Left renal cortex interstitium (tissue), 4 donors: ENCODE data around the gene SH3D19. TPM values are rescaled to one million over a fixed set of nuclear protein-coding genes. Genes with fewer than 3 reads are reported as not detected.
"Not testable (repeated sequence)": the region's sequence is repeated elsewhere in the genome, so short reads cannot be mapped to it uniquely, and the experiment has no call there.

Experiments used
- DNase-seq, 4 donors: peaks; one replicate each; pipeline ENCODE4 v3.0.0-alpha.2; 2013; ENCODE audit warnings: low read depth in 4 of 4, low spot score in 2 of 4, missing footprints in 1 of 4
- polyA plus RNA-seq, 4 donors: library from polyadenylated mRNA; unstranded; fragments of 120-200 nt; gene quantifications; one replicate each; pipeline ENCODE4 v1.2.1, GENCODE V29; 2013; ENCODE audit not compliant: insufficient read length in 4 of 4

SH3D19 gene
- polyA plus RNA-seq, 4 donors, result 25.3 to 34.8 (median 27.7) TPM

DNA sequence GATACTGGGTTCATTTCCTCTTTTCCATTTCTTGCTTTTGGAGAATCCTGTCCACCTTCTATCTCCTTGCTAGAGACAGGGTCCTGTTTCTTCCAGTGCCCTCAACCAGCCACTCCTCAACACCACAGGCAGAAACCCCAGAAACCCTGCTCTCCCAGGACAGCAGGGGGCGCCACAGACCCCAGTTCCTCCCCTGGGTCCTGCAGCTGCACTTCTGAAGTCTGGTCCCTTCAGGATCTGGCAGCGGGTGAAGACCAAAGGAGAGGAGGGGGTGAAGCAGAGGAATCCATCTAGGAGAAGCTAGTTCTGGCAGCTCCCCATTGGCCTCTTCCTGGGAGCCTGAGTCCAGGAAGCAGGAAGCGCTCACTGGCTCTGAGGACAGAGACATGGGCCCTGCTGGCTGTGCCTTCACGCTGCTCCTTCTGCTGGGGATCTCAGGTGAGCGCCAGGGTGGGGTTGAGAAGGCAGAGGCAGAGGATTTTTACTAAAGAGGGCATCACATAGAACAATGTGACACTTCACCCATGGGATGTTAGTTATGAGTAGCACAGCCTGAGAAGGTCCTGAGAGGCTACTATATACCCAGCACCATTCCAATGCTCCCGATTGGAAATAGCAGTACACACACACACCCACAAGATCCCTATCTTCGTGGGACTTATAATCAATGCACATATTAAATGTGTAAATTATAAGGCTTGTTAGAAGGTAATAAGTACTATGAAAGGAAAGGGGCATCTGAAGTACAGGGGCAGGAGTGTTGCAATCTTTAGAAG, 48.4 kb downstream of the SH3D19 start, which contains the start of gene PRSS48:
TSS of gene PRSS48 (plus strand) at position 375 of the 776 bp plus-strand sequence. CDS start at position 387, 12 bp downstream.
- DNase-seq, result peak; percentile 3 to 38 (median 12)

DNA sequence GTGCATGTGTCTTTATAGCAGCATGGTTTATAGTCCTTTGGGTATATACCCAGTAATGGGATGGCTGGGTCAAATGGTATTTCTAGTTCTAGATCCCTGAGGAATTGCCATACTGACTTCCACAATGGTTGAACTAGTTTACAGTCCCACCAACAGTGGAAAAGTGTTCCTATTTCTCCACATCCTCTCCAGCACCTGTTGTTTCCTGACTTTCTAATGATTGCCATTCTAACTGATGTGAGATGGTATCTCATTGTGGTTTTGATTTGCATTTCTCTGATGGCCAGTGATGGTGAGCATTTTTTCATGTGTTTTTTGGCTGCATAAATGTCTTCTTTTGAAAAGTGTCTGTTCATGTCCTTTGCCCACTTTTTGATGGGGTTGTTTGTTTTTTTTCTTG, 56.5 kb downstream of the SH3D19 start:
- not testable (repeated sequence) for DNase-seq

DNA sequence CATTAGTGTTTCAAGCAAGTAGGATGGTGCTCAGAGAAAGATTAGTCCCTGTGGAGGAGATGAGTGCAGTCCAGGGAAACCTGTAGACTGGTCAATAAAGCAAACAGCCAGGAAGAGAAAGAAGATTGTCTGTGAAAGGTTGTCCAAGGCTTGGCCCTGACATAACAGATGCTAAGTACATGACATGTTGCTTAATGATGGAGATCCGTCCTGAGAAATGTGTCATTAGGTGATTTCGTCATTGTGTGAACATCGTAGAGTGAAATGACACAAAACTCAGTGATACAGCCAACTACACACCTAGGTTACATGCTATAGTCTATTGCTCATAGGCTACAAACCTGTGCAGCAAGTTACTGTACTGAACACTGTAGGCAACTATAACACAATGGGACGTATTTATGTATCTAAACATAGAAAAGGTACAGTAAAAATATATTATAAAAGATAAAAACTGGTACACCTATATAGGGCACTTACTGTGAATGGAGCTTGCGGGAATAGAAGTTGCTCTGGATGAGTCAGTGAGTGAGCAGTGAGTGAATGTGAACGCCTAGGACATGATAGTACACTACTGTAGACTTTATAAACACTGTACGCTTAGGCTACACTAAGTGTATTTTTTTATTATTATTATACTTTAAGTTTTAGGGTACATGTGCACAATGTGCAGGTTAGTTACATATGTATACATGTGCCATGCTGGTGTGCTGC, 57.4 kb downstream of the SH3D19 start:
- DNase-seq, result no peak

DNA sequence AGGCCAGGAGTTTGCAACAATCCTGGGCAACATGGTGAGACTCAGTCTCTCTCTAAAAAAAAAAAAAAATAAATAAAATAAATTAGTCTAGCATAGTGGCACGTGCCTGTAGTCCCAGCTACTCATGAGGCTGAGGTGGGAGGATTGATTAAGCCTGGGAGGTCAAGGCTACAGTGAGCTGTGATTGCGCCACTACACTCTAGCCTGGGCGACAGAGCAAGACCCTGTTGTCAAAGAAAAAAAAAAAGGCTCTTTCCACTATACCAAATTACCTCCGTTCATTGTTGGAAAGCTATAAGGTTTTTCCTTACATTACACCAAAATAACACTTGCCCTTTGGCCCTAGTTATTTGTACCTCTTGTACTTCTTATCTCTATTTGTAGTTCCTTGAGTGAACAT, 58.3 kb downstream of the SH3D19 start:
- no peak for DNase-seq

DNA sequence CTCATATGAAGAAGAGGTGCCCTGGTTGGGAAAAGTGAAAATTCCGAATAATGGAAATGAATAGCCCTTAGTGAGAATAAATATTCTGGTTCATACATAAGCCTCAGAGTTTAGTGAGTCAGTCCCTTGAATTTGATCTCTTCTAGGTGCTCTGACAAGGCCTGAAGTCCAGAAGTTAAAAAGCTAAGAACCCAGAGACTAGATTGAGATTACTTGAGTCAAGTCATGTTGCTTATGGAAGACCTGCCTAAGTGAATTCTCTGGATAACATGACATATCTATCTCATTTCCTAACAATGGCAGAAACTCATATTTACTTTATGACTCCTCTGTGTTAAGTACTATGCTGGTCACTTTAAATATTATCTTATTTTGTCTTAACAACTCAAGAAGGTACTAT, 58.9 kb downstream of the SH3D19 start:
- no peak for DNase-seq

DNA sequence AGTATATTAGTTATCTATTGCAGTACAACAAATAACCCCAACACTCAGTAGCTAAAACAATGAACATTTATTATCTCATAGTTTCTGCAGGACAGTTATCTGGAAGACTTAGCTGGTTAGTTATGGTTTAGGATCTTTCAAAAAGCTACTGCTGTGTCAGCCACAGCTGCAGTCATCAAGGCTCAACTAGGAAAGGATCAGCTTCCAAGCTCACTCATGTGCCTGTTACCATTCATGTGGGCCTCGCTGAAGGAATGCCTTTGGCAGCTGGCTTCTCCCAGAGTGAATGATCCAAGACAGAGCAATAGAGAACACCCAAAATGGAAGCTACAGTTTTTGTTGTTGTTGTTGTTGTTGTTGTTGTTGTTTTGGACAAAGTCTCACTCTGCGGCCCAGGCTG, 62.0 kb downstream of the SH3D19 start:
- DNase-seq, result no peak

DNA sequence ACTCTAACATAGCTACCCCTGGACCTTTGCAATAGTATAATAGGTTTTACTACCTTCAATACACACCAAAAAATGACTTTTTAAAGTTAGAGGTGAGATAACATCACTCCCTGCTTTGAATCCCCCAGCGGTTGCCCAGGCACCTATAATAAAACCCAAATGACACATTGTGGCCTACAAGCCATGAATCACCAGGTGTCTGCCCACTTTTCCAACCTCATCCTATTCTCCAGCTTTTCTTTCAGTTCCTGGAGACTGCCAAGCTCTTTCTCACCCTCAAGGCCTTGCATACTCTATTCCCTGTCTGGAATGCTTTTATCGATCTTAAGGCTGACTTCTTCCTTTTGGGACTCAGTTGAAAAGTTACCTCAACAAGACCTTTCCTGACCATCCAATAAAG, 64.9 kb downstream of the SH3D19 start:
- no peak for DNase-seq

DNA sequence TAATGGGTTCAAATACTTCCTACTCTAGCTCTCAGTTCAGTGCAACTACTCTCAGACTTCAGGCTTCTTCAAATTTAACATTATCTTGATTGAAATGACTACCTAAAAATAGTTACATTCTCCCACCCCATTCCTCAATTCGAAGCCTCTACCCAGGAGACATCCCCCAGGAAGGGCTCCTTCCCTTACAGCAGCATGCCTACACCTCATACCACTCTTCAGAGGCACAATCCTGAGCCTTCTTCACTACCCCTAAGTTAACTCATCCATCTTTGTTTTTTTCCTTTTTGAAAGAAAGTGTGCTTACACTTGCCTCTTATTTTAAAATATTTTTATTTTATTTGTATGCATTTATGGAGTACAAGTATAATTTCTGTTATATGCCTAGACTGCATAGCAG, 65.7 kb downstream of the SH3D19 start:
- DNase-seq, result no peak

DNA sequence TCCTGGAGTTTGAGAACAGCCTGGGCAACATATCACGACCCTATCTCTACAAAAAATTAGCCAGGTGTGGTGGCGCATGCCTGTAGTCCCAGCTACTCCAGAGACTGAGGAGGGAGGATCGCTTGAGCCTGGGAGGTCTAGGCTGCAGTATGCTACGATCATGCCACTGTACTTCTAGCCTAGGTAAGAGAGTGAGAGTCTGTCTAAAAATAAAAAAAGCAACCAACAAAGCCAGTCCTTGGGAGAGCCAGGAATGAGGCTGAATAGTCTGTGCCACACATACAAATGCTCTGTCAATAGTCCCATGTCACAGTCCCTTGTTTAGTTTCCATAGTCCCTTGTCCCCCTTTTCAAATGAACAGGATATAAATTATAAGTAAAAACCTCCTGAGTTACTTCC, 67.7 kb downstream of the SH3D19 start:
- DNase-seq, result no peak

DNA sequence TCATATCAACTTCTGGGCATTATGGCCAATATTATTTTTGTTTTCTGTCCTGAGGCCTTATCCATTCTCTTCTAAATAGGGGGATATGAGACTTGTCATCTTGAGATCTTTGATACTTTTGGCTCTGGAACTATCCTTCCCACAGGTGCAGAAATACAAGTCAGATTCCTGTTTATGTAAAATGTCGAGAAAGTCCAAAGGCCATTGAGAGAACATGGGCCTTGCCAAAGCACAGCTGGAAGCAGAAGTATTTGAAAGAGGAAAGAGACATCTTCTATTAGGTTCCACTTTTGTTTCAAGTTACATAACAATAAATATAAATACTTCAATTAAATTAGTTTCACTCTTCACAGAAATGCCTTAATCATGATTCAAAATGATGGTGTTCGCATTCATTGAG, 69.3 kb downstream of the SH3D19 start:
- DNase-seq, result no peak

DNA sequence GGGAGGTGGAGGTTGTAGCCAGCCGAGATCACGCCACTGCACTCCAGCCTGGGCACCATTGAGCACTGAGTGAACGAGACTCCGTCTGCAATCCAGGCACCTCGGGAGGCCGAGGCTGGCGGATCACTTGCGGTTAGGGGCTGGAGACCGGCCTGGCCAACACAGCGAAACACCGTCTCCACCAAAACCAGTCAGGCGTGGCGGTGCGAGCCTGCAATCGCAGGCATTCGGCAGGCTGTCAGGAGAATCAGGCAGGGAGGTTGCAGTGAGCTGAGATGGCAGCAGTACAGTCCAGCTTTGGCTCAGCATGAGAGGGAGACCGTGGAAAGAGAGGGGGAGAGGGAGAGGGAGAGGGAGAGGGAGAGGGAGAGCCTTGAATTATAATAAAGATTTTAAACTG, 69.7 kb downstream of the SH3D19 start:
- DNase-seq, result not testable (repeated sequence)

DNA sequence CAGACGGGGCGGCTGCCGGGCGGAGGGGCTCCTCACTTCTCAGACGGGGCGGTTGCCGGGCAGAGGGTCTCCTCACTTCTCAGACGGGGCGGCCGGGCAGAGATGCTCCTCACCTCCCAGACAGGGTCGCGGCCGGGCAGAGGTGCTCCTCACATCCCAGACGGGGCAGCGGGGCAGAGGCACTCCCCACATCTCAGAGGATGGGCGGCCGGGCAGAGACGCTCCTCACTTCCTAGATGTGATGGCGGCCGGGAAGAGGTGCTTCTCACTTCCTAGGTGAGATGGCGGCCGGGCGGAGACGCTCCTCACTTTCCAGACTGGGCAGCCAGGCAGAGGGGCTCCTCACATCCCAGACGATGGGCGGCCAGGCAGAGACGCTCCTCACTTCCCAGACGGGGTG, 70.2 kb downstream of the SH3D19 start:
- not testable (repeated sequence) for DNase-seq

DNA sequence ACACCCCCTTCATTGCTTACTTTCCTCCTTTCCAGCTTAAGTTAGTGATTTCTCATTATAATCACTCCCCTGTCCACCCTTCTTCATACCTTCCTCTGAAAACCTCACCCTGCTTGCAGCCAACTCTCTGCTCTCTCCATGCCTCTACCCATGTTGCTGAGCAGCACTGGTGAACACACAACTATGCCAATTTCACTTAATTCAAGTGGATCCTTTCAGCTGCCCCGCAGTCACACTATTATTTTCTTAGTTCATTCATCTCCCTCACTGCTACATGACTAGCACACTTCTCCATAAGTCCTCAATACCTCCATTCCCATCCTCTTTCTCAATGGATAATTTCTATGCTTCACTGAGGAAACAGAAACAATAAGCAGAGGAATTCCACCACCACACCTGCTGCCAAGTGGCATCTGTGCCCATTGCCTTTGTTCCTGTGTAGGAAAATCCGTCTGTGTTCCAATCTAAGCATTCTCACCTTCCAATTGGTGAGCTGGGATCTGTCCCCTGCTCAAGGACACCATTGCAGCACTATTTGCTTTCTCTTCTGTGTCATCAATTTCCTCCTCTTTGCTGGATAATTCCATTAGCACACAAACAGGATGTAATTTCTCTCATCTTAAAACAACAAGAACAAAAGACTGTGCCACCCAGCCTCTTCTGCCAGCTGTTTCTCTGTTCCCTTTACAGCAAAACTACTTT, 73.7 kb downstream of the SH3D19 start:
- no peak for DNase-seq

DNA sequence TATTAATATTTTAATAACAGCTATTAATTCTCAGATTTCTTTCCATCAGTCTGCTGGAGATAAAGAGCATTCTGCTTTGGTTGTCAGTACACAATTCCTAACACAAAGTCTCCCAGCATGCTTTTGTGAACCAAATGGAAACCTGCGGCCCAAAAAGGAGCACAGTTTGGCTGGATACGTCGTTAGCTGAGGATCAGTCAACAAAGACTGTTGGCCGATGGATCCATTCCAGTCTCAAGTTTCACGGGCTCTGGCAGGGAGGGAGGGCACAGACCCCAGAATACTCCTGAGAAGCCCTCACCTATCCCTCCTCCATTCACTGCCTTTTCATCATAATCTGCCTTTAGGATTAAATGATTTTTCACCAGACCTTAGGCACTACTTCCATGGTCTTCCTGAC, 74.7 kb downstream of the SH3D19 start:
- DNase-seq, result no peak

DNA sequence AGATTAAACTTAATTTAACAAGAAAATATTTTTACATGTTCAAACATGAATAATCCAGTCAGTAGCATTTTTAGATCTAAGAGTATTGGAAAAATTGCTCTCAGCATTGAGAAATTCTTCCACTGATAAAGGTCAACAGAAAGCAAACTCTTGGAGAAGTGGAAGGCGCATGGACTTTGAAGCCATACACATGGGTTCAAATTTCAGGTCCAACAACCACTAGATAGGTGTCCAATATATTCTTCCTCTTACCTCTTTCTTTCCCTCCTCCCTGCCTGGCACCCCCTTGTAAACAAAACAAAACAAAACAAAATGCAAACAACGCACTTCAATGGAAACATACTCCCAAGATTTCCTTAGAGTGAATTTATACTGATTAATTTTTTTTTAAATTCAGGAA, 76.9 kb downstream of the SH3D19 start:
- no peak for DNase-seq

DNA sequence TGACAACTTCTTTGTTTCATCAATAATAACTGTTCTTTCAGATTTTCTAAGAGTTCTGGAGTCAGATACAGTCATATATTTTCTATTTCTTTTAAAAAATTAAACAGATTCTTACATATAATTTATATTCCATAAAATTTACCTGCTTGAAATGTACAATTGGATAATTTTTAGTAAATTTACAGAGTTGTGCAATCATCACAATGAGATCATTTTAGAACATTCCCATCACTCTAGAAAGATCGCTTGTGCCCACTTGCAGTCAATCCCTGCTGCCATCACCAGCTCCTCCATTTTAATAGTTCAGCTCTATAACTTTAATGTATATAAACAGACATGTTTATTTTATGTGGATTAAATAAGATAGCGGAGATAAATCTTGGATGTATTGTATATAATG, 78.0 kb downstream of the SH3D19 start:
- DNase-seq, result no peak

DNA sequence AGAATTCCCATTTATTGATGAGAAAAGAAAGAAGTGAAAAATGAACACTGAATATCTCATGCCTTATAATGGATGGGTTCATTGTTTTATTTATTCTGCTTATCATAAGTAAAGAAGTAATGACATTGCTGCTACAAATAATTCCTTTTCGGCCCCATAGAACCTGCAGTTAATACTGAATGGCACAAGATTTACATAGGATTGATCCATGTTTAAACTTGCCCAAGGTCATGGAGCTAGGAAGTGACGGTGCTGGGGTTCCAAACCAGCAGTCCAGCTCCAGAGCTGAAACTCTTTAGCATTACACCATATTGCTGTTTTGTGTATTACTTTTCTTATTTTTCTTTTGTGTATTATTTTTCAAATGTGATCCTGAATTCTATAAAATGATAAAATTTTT, 78.7 kb downstream of the SH3D19 start:
- no peak for DNase-seq

DNA sequence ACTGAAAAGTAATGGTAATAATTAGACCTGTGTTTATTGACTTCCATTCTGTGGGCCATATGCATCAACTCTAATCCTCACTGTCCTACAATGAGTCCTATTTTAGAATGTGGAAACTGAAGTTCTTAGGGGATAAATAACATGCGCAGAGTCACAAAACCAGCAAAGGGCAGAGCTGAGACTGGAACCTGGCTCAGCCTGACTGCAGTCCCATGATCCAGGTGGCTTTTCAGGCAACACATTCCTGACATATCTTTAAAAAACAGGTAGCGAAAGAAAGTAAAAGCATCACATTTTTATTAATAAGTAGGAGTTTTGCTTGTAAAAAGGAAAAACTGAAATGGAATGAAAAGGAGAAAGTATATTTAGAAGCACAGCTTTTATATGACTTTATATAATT, 83.1 kb downstream of the SH3D19 start:
- no peak for DNase-seq

DNA sequence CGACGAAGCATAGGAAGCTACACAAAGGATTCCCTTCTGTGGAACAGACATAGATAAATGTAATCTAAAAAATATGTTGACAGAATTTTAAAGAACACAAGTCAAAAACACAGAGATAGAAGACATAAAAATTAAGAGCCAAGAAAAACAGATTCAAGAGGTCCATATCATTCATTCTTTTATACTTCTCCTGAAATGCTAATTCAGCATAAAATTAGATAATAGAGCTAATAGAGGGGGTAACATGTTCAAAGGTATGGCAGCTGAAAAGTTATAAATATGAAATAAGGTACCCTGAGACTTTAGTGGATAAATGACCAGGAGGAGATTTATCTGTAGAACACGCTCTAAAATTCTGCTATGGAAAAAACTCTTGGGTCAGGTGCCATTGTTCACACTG, 85.8 kb downstream of the SH3D19 start:
- DNase-seq, result no peak

DNA sequence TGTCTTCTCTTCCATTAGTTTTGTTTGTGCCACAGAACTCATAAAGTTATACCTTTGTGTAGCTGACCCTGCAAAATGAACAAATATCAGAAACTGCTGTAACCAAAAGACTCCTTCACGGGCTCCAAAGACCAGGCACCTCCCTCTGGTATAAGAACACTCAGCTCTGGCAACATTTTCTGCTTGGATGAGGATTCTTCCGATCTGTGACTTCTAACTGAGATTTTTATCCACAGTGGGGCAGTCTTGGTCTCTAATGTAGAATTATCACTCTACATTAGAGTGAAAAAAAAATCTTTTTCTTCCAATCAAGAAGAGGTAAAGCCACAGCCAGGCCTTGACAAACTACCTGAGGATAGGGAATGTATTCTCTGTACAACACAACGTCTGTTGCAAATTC, 86.9 kb downstream of the SH3D19 start:
- DNase-seq, result no peak

DNA sequence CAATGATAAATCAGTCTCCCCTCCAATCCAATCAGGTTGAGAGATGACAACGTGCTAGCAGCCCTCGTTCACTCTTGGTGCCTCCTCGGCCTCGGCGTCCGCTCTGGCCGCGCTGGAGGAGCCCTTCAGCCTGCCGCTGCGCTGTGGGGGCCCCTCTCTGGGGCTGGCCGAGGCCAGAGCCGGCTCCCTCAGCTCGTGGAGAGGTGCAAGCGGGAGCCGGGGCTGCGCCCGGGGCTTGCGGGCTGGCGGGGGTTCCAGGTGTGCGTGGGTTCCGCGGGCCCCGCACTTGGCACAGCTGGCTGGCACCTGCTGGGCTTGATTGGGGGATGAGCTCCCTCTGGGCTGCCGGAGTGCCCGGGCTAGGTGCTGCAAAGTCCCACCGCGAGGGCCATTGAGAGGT, 89.4 kb downstream of the SH3D19 start:
- DNase-seq, result no peak

DNA sequence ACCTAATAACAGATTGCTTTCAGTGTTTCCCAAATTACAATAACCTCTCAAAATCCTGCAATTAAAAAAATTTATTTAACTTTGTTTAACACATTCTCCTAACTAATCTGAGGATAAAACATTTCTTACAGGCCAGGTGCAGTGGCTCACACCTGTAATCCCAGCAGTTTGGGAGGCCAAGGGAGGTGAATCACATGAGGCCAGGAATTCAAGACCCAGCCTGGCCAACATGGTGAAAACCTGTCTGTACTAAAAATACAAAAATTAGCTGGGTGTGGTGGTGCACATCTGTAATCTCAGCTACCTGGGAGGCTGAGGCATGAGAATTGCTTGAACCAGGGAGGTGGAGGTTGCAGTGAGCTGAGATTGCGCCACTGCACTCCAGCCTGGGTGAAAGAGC, 90.0 kb downstream of the SH3D19 start:
- not testable (repeated sequence) for DNase-seq
